Type B pancreatic cell (in vitro differentiated cells): ENCODE data around the gene CLDN22. TPM values are rescaled to one million over a fixed set of nuclear protein-coding genes. Genes with fewer than 3 reads are reported as not detected.

Experiments used
- DNase-seq: peaks from one replicate; pipeline ENCODE4 v3.0.0; 2021; ENCODE audit warnings: mixed read lengths; ENCODE audit not compliant: unreplicated experiment; ENCODE audit errors: extremely low spot score
- H3K27ac Mint-ChIP-seq: 2 replicates; pipeline ENCODE4 v1.8.0; 2021; ENCODE audit warnings: mild to moderate bottlenecking, mixed read lengths
- H3K27me3 Mint-ChIP-seq: 2 replicates; pipeline ENCODE4 v1.8.0; 2021; ENCODE audit warnings: mixed read lengths
- H3K36me3 Mint-ChIP-seq: 2 replicates; pipeline ENCODE4 v1.8.0; 2021; ENCODE audit warnings: mixed read lengths
- H3K4me1 Mint-ChIP-seq: one replicate; pipeline ENCODE4 v1.8.0; 2021; ENCODE audit warnings: mixed read lengths; ENCODE audit not compliant: unreplicated experiment
- H3K4me3 Mint-ChIP-seq: 2 replicates; pipeline ENCODE4 v1.8.0; 2021; ENCODE audit warnings: mild to moderate bottlenecking, mixed read lengths
- H3K9me3 Mint-ChIP-seq: 2 replicates; pipeline ENCODE4 v1.8.0; 2021; ENCODE audit warnings: mixed read lengths
- CTCF ChIP-seq: fragments of 200-600 bp; sonication (generic); conservative IDR thresholded peaks from 2 replicates; pipeline ENCODE4 v1.5.0; 2021; ENCODE audit warnings: antibody characterized with exemption, mild to moderate bottlenecking
- long read RNA-seq: library from polyadenylated mRNA; unstranded; transcript quantifications from one replicate; pipeline ENCODE4 v2.0.0, GENCODE V29; 2020
- total RNA-seq: library from RNA; stranded (reverse); gene quantifications from 2 replicates; pipeline ENCODE4 v1.2.1, GENCODE V29; 2021; ENCODE audit warnings: low replicate concordance

The CLDN22 gene
- not detected in 2 replicates for total RNA-seq
- long read RNA-seq, result 0 reads

DNA sequence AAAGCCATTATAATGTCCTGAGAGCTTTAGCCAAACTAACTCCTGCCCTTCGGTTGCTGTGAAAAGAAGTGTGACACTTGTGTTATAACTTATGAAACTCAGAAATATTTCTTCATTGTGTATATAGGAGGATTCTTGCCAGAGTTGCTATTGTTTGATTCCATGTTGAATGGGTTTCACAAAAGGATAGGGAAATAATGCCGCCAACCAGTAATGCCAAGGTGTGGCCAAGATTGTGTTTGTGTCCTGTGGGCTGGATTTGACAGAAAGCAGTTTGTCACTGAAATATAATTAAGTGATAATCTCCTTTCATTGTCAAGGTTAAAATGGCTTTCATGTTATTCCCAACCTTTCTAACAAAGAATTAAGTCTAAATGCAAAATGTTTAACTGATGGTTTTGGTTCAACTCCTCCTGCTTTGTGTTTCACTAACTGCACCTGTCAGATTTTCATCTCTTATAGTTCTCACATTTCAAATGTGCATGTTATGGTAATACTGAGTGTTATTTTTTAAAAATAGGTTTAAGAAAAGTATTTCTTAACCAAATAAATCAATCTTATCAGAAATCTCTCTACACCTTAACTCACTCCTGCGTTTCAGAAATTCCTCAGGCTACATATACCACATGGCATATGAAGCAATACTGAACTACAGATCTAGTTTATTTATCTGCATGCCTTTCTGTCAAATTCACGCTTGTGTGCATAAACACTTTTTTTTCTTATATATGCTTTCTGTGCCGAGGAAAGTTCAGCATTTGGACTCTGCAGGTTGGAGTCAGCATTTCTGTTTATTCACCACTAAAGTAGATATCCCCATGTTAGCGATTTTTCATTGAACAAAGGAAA, at the start of gene CLDN22:
TSS of gene CLDN22 (minus strand) at position 66 of the 849 bp plus-strand sequence. CDS start at position 8, 58 bp downstream.
- DNase-seq, result no peak
- peak within 1 kb of the TSS; percentile 24 for H3K27ac Mint-ChIP-seq
- H3K36me3 Mint-ChIP-seq, result peaks cover 14% of the 10 kb centered on the region
- no peaks in the 10 kb centered on the region for H3K9me3 Mint-ChIP-seq
- TF ChIP-seq CTCF, result no peak
- peaks cover 13% of the 10 kb centered on the region for H3K4me1 Mint-ChIP-seq
- peaks cover 7% of the 10 kb centered on the region for H3K27me3 Mint-ChIP-seq
- no peak within 1 kb of the TSS for H3K4me3 Mint-ChIP-seq

- no peak for TF ChIP-seq CTCF
- Mint-ChIP-seq H3K9me3 (peaks cover 5% of the 10 kb centered on the region), H3K36me3 (no peaks in the 10 kb centered on the region), H3K4me3 (no peak overlapping the region), H3K27me3 (no peaks in the 10 kb centered on the region), H3K4me1 (peaks cover 12% of the 10 kb centered on the region), H3K27ac (no peak overlapping the region)
- DNase-seq, result no peak
Observed at GRCh38 chr4:183369073-183369472, 49.0 kb upstream of the CLDN22 start.

GRCh38 chr4:183366206-183366835, 46.2 kb upstream of the CLDN22 start:
- H3K4me3 Mint-ChIP-seq, result no peak overlapping the region

DNA sequence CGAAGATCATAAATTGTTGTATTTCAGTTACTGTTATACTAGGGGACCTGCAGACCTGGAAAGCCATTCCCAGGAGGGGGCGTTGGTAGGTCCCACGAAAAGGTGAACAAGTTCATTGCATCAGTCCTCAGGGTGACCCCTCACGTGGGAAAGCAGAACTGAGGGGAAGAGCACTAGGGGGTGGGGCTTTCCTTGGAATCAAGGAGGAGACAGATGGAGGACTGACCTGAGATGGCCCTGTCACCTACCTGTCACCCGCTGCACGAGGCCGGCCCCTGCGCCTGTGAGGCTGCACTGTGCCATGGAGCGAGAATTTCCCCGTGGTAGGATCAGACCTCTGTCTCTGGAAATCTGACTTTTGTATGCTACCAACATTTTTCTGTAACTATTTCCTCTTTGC, 43.9 kb upstream of the CLDN22 start:
- Mint-ChIP-seq H3K9me3 (no peaks in the 10 kb centered on the region), H3K27me3 (no peaks in the 10 kb centered on the region), H3K4me1 (peaks cover 12% of the 10 kb centered on the region), H3K27ac (no peak overlapping the region), H3K36me3 (no peaks in the 10 kb centered on the region), H3K4me3 (no peak overlapping the region)
- DNase-seq, result no peak
- no peak for TF ChIP-seq CTCF

More at GRCh38 chr4:183366206-183366835, 46.2 kb upstream of the CLDN22 start:
- Mint-ChIP-seq H3K27ac (no peak overlapping the region), H3K9me3 (no peaks in the 10 kb centered on the region), H3K27me3 (no peaks in the 10 kb centered on the region), H3K4me1 (peaks cover 12% of the 10 kb centered on the region), H3K36me3 (no peaks in the 10 kb centered on the region)
- DNase-seq, result no peak
- no peak for TF ChIP-seq CTCF

- DNase-seq, result no peak
Observed at GRCh38 chr4:183362916-183363542, 43.0 kb upstream of the CLDN22 start.

More at GRCh38 chr4:183362916-183363542, 43.0 kb upstream of the CLDN22 start:
- H3K27ac Mint-ChIP-seq, result peak overlapping the region; percentile 15
- H3K36me3 Mint-ChIP-seq, result no peaks in the 10 kb centered on the region
- no peak overlapping the region for H3K4me3 Mint-ChIP-seq
- TF ChIP-seq CTCF, result peak; percentile 43
- H3K9me3 Mint-ChIP-seq, result no peaks in the 10 kb centered on the region
- peaks cover 12% of the 10 kb centered on the region for H3K4me1 Mint-ChIP-seq
- H3K27me3 Mint-ChIP-seq, result no peaks in the 10 kb centered on the region
